ENCODE measurements around the gene ZNF780A.
"Not testable (repeated sequence)": the region's sequence is repeated elsewhere in the genome, so short reads cannot be mapped to it uniquely, and the experiment has no call there.

ZNF780A gene

DNA sequence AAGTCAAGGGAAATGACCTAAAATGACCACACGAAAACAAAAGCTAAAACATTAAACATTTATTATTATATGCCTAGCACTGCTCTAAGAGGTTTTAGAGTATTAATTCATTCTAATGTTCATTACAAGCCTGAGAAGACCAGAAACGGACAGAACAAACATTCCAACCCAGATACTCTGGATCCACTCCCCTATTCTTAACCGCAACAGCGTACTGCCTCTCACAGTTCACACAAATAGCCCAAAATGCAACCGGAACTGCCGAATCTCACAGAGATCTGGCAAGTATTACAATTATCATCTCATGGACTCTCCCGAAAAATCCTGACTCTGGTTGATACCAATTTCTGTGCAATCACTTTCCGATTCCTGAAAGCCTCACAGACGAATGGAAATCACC, 36.1 kb downstream of the ZNF780A start:
- Mint-ChIP-seq H3K4me1 (peaks cover 39% of the 10 kb centered on the region), H3K27ac (no peak overlapping the region), H3K27me3 (peaks cover 10% of the 10 kb centered on the region), H3K9me3 (peaks cover 16 to 17% of the 10 kb centered on the region in 2 donors), H3K4me3 (peak overlapping the region; percentile 99 to 100)
- no peak for ATAC-seq
- no peak for DNase-seq

DNA sequence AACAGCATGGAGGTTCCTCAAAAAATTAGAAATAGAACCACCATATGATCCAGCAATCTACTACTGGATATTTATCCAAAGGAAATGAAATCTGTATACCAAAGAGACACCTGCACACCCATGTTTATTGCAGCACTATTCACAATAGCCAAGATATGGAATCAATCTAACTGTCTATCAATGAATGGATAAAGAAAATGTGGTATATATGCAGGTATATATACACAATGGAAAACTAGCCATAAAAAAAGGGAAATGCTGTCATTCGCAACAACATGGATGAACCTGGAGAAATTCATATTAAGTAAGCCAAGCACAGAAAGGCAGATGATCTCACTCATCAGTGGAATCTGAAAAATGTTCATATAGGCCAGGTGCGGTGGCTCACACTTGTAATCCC, 37.3 kb downstream of the ZNF780A start:
- H3K4me3 Mint-ChIP-seq, result no peak overlapping the region
- peaks cover 39% of the 10 kb centered on the region for H3K4me1 Mint-ChIP-seq
- DNase-seq, result no peak
- H3K27me3 Mint-ChIP-seq, result no peaks in the 10 kb centered on the region
- H3K9me3 Mint-ChIP-seq, result peaks cover 8 to 14% of the 10 kb centered on the region in 2 donors
- no peak for ATAC-seq
- no peak overlapping the region for H3K27ac Mint-ChIP-seq

DNA sequence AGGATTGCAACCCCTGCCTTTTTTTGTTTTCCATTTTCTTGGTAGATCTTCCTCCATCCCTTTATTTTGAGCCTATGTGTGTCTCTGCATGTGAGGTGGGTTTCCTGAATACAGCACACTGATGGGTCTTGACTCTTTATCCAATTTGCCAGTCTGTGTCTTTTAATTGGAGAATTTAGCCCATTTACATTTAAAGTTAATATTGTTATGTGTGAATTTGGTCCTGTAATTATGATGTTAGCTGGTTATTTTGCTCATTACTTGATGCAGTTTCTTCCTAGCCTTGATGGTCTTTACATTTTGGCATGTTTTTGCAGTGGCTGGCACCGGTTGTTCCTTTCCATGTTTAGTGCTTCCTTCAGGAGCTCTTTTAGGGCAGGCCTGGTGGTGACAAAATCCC, 49.0 kb downstream of the ZNF780A start:
- not testable (repeated sequence) for H3K4me1 Mint-ChIP-seq, H3K27me3 Mint-ChIP-seq, ATAC-seq, DNase-seq, H3K4me3 Mint-ChIP-seq, H3K27ac Mint-ChIP-seq
- H3K9me3 Mint-ChIP-seq, result peaks cover 37 to 52% of the 10 kb centered on the region in 2 donors

DNA sequence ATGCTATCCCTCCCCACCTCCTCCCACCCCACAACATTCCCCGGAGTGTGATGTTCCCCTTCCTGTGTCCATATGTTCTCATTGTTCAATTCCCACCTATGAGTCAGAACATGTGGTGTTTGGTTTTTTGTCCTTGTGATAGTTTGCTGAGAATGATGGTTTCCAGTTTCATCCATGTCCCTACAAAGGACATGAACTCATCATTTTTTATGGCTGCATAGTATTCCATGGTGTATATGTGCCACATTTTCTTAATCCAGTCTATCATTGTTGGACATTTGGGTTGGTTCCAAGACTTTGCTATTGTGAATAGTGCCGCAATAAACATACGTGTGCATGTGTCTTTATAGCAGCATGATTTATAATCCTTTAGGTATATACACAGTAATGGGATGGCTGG, 52.7 kb downstream of the ZNF780A start:
- not testable (repeated sequence) for ATAC-seq, H3K4me3 Mint-ChIP-seq
- peaks cover 32 to 54% of the 10 kb centered on the region in 2 donors for H3K9me3 Mint-ChIP-seq

DNA sequence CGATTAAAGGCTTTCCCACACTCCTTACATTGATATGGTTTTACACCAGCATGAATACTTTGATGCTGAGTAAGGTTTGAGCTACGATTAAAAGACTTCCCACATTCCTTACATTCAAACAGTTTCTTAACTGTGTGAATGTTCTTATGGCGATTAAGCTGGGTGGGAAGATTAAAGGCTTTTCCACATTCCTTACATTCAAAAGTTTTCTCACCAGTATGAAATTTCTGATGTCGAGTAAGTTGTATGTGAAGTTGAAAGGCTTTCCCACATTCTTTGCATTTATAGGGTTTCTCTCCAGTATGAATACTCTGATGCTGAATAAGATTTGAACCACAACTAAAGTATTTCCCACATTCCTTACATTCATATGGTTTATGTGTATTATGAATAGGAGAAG, 54.7 kb downstream of the ZNF780A start:
- Mint-ChIP-seq H3K4me1 (no peaks in the 10 kb centered on the region), H3K27me3 (no peaks in the 10 kb centered on the region), H3K9me3 (peaks cover 30 to 68% of the 10 kb centered on the region in 2 donors), H3K27ac (no peak overlapping the region), H3K4me3 (no peak overlapping the region)
- DNase-seq (no peak), ATAC-seq (no peak)

More for the DNA sequence above, 52.7 kb downstream of the ZNF780A start:
- not testable (repeated sequence) for H3K27me3 Mint-ChIP-seq, H3K4me1 Mint-ChIP-seq, H3K27ac Mint-ChIP-seq, DNase-seq

DNA sequence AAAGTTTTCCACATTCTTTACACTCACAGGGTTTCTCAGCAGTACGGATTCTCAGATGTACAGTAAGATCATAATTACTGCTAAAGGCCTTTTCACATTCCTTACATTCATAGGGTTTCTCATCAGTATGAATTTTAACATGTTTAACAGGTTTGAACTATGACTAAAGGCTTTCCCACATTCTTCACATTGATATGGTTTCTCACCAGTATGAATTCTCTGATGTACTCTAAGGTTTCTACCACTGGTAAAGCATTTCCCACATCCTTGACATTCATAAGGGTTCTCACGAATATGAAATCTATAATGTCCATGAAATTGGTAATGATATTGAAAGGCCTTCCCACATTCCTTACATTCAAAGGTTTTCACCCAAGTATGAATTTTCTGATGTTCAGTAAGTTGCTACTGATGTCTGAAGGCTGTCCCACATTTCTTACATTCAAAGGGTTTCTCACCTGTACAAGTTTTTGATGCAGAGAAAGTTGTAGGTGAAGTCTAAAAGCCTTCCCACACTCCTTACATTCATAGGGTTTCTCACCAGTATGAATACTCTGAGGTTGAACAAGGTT, 56.7 kb downstream of the ZNF780A start:
- Mint-ChIP-seq H3K4me1 (no peaks in the 10 kb centered on the region), H3K27me3 (no peaks in the 10 kb centered on the region), H3K4me3 (no peak overlapping the region), H3K9me3 (peaks cover 36 to 76% of the 10 kb centered on the region in 2 donors), H3K27ac (no peak overlapping the region)
- no peak for DNase-seq
- ATAC-seq, result no peak

DNA sequence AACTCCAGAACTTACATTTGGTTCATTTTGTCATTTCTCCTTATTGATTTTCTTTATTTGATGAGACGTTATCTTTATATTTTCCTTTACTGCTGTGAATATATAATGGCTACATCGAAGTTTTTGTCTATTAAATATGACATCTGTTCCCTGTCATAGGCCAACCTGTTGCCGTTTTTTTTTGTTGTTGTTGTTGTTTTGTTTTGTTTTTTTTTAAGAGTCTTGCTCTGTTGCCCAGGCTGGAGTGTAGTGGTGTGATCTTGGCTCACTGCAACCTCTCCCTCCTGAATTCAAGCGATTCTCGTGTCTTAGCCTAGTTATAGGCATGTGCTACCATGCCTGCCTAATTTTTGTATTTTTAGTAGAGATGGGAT, 64.2 kb downstream of the ZNF780A start:
- Mint-ChIP-seq H3K4me3 (no peak overlapping the region), H3K9me3 (peaks cover 53 to 74% of the 10 kb centered on the region in 2 donors), H3K4me1 (no peaks in the 10 kb centered on the region)

DNA sequence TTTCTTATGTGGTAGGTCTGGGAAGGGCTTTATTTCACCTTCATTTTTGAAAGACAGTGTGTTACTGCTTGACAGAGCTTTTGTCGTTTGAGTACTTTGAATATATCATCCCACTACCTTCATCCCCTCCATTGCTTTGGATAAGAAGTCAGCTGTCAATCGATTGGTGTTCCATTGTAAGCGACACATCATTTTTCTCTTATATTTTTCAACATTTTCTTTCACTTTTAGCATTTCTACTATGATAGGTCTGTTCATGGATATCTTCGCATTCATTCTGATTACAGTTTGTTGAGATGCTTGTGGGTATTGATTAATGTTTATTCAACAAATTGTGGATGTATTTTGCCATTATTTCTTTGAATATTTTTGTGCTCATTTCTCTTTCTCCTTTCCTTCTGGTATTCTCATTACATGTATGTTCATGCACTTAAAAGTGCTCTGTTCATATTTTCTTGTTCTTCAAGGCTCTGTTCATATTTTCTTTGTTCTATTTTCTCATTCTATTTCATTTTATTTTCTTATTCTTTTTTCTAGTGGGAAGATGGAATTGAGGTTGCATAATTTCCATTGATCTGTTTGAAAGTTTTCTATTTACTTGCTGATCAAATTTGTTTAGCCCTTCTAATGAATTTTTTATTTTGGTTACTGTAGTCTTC, 64.7 kb downstream of the ZNF780A start:
- ATAC-seq (no peak), DNase-seq (no peak)
- peaks cover 57 to 77% of the 10 kb centered on the region in 2 donors for H3K9me3 Mint-ChIP-seq
- H3K27me3 Mint-ChIP-seq, result no peaks in the 10 kb centered on the region
- H3K4me3 Mint-ChIP-seq, result no peak overlapping the region
- no peaks in the 10 kb centered on the region for H3K4me1 Mint-ChIP-seq
- H3K27ac Mint-ChIP-seq, result no peak overlapping the region

More for the DNA sequence above, 64.2 kb downstream of the ZNF780A start:
- H3K27ac Mint-ChIP-seq, result no peak overlapping the region
- H3K27me3 Mint-ChIP-seq, result no peaks in the 10 kb centered on the region
- ATAC-seq, result no peak
- DNase-seq, result no peak

DNA sequence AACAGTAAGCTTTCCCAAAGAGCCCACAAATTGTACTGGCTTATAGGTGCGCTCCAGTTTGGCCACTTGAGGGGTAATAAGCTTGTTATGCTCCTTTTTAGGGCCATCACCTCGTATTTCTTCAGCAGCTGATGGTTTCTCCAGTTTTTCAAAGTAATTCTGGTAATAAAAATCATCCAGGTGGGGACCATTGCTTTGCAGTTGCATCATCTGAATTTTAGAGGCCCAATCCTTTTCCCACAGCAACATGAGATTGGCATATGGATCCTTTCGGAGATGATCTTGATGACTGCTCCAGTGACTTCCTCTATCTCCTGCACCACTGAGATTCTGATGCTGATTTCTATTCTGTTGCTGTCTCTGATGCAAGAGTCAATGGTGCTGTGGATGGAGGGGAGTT, 66.8 kb downstream of the ZNF780A start:
- Mint-ChIP-seq H3K9me3 (peaks cover 54 to 70% of the 10 kb centered on the region in 2 donors), H3K4me1 (no peaks in the 10 kb centered on the region), H3K4me3 (no peak overlapping the region), H3K27me3 (no peaks in the 10 kb centered on the region), H3K27ac (no peak overlapping the region)
- no peak for ATAC-seq
- no peak for DNase-seq

Data from stimulated activated naive CD8-positive, alpha-beta T cell treated with anti-CD3 and anti-CD28 coated beads, Interleukin-15, amount 100 ng/mL, for 72 hours (primary cell).